ENCODE measurements around the gene AFAP1L1. TPM values are rescaled to one million over a fixed set of nuclear protein-coding genes. Genes with fewer than 3 reads are reported as not detected.

The AFAP1L1 gene
- total and polyA plus RNA-seq, 4 donors, result 2.1 to 11.6 (median 4.0) TPM

- TF ChIP-seq REST (IDR thresholded peaks at IDR 0.05) (no peak), GABPA (IDR thresholded peaks at IDR 0.05 in 1 of 2, conservative IDR thresholded peaks at IDR 0.05 in 1 of 2) (no peak)
These were observed 69.3 kb downstream of the AFAP1L1 start (continued) for GRCh38 chr5:149340920-149341319.

GRCh38 chr5:149341876-149342275, 70.2 kb downstream of the AFAP1L1 start:
- DNase-seq (ENCODE audit: low spot score), result no peak
- Histone ChIP-seq H3K27me3 (ENCODE audit: control insufficient read depth in 4 of 4, insufficient read depth in 4 of 4, low read length in 3 of 4) (no peaks in the 10 kb centered on the region), H3K27ac (ENCODE audit: low read depth in 1 of 2, low read length in 2 of 2) (no peak overlapping the region), H3K4me3 (ENCODE audit: low read depth in 1 of 3, low read length in 3 of 3) (no peak overlapping the region), H3K36me3 (ENCODE audit: control insufficient read depth in 4 of 4, insufficient read depth in 3 of 4, low read depth in 1 of 4, low read length in 3 of 4) (no peaks in the 10 kb centered on the region), H3K4me1 (ENCODE audit: control insufficient read depth in 4 of 4, insufficient read depth in 4 of 4, low read length in 3 of 4) (peaks cover 2 to 19% (median 13%) of the 10 kb centered on the region in 4 donors), H3K9me3 (ENCODE audit: control insufficient read depth in 4 of 4, low read length in 3 of 4) (no peaks in the 10 kb centered on the region), H3K9ac (ENCODE audit: low read depth in 1 of 2, low read length in 2 of 2) (no peak overlapping the region)
- TF ChIP-seq JUND (IDR thresholded peaks at IDR 0.05) (no peak), RAD21 (IDR thresholded peaks at IDR 0.05) (no peak), FOXA2 (IDR thresholded peaks at IDR 0.05) (no peak), EGR1 (IDR thresholded peaks at IDR 0.05; ENCODE audit: low read depth in 2 of 2) (no peak), GABPA (IDR thresholded peaks at IDR 0.05 in 1 of 2, conservative IDR thresholded peaks at IDR 0.05 in 1 of 2) (no peak), ZBTB33 (IDR thresholded peaks at IDR 0.05) (no peak), YY1 (IDR thresholded peaks at IDR 0.05) (no peak), REST (IDR thresholded peaks at IDR 0.05) (no peak)

- Histone ChIP-seq H3K9ac (ENCODE audit: low read depth in 1 of 2, low read length in 2 of 2) (no peak overlapping the region), H3K9me3 (ENCODE audit: control insufficient read depth in 4 of 4, low read length in 3 of 4) (no peaks in the 10 kb centered on the region), H3K27me3 (ENCODE audit: control insufficient read depth in 4 of 4, insufficient read depth in 4 of 4, low read length in 3 of 4) (no peaks in the 10 kb centered on the region), H3K27ac (ENCODE audit: low read depth in 1 of 2, low read length in 2 of 2) (no peak overlapping the region), H3K4me3 (ENCODE audit: low read depth in 1 of 3, low read length in 3 of 3) (no peak overlapping the region), H3K36me3 (ENCODE audit: control insufficient read depth in 4 of 4, insufficient read depth in 3 of 4, low read depth in 1 of 4, low read length in 3 of 4) (peaks cover 3 to 13% (median 9%) of the 10 kb centered on the region in 4 donors), H3K4me1 (ENCODE audit: control insufficient read depth in 4 of 4, insufficient read depth in 4 of 4, low read length in 3 of 4) (peaks cover 2 to 19% (median 13%) of the 10 kb centered on the region in 4 donors)
- no peak for DNase-seq (ENCODE audit: low spot score)
- 81% methylated on average over 2 of the region's 2 CpGs for WGBS
- TF ChIP-seq JUND (IDR thresholded peaks at IDR 0.05), result no peak
- no peak for TF ChIP-seq RAD21 (IDR thresholded peaks at IDR 0.05)
- TF ChIP-seq SP1 (IDR thresholded peaks at IDR 0.05), result no peak
- no peak for TF ChIP-seq RXRA (IDR thresholded peaks at IDR 0.05)
- TF ChIP-seq NR2F2 (IDR thresholded peaks at IDR 0.05), result no peak
- TF ChIP-seq REST (IDR thresholded peaks at IDR 0.05), result no peak
- TF ChIP-seq FOXA2 (IDR thresholded peaks at IDR 0.05), result no peak
- no peak for TF ChIP-seq HNF4A (conservative IDR thresholded peaks at IDR 0.05)
- TF ChIP-seq EGR1 (IDR thresholded peaks at IDR 0.05; ENCODE audit: low read depth in 2 of 2), result no peak
- no peak for TF ChIP-seq CTCF (IDR thresholded peaks at IDR 0.05; ENCODE audit: low read depth, low read length, missing input control)
- TF ChIP-seq FOXA1 (IDR thresholded peaks at IDR 0.05), result no peak
- no peak for TF ChIP-seq GABPA (IDR thresholded peaks at IDR 0.05 in 1 of 2, conservative IDR thresholded peaks at IDR 0.05 in 1 of 2)
- no peak for TF ChIP-seq HNF4G (IDR thresholded peaks at IDR 0.05)
These were observed 72.5 kb downstream of the AFAP1L1 start for GRCh38 chr5:149344151-149344550.

Data from liver (tissue), 9 donors.